NCI-H187 treated with DMSO at 0.1 percent for 48 hours (cell line): Measurements from ENCODE around the gene TGFB2.

ENCODE experiments used
- DNase-seq: peaks from one replicate; lab custom pipeline; 2025; lab: John Stamatoyannopoulos, UW

Gene TGFB2

GRCh38 chr1:218388591-218388990 is 43.5 kb downstream of the TGFB2 start:
- DNase-seq, result no peak

GRCh38 chr1:218390618-218391017 is 45.5 kb downstream of the TGFB2 start:
- DNase-seq, result no peak

GRCh38 chr1:218392780-218393179 is 47.6 kb downstream of the TGFB2 start:
- DNase-seq, result no peak

GRCh38 chr1:218394416-218394815 is 49.3 kb downstream of the TGFB2 start:
- no peak for DNase-seq

GRCh38 chr1:218394989-218395388 is 49.9 kb downstream of the TGFB2 start:
- DNase-seq, result no peak

GRCh38 chr1:218395916-218396315 is 50.8 kb downstream of the TGFB2 start:
- DNase-seq, result no peak

- DNase-seq, result no peak
Observed at GRCh38 chr1:218397752-218398339, 52.7 kb downstream of the TGFB2 start.

GRCh38 chr1:218400624-218401023 is 55.5 kb downstream of the TGFB2 start:
- DNase-seq, result no peak

- no peak for DNase-seq
Observed at GRCh38 chr1:218401441-218401997, 56.4 kb downstream of the TGFB2 start.

GRCh38 chr1:218401998-218402785 is 57.1 kb downstream of the TGFB2 start:
- no peak for DNase-seq

GRCh38 chr1:218402786-218403120 is 57.6 kb downstream of the TGFB2 start:
- DNase-seq, result no peak

GRCh38 chr1:218403300-218403699 is 58.2 kb downstream of the TGFB2 start:
- DNase-seq, result no peak

- DNase-seq, result no peak
Observed at GRCh38 chr1:218407630-218408029, 62.5 kb downstream of the TGFB2 start.

- DNase-seq, result no peak
Observed at GRCh38 chr1:218408135-218408534, 63.0 kb downstream of the TGFB2 start.

GRCh38 chr1:218408942-218409341 is 63.8 kb downstream of the TGFB2 start:
- no peak for DNase-seq

- no peak for DNase-seq
Observed at GRCh38 chr1:218409946-218410510, 64.9 kb downstream of the TGFB2 start.

- no peak for DNase-seq
Observed at GRCh38 chr1:218411101-218411500, 66.0 kb downstream of the TGFB2 start.

GRCh38 chr1:218412171-218412570 is 67.0 kb downstream of the TGFB2 start:
- DNase-seq, result no peak

GRCh38 chr1:218413179-218413578 is 68.0 kb downstream of the TGFB2 start:
- DNase-seq, result no peak

GRCh38 chr1:218414060-218414728 is 69.1 kb downstream of the TGFB2 start:
- no peak for DNase-seq

GRCh38 chr1:218415726-218416125 is 70.6 kb downstream of the TGFB2 start:
- no peak for DNase-seq

GRCh38 chr1:218421531-218421930 is 76.4 kb downstream of the TGFB2 start:
- DNase-seq, result no peak

- no peak for DNase-seq
Observed at GRCh38 chr1:218424502-218424901, 79.4 kb downstream of the TGFB2 start.
